GM23248 (cell line): ENCODE measurements around the gene TIFAB. TPM values are rescaled to one million over a fixed set of nuclear protein-coding genes. Genes with fewer than 3 reads are reported as not detected.

Source experiments
- DNase-seq: peaks from one replicate; pipeline ENCODE4 v3.0.0-alpha.2; 2015
- H2AFZ ChIP-seq: fragments of 200-600 bp; sonication (generic); 2 replicates; pipeline ENCODE4 v1.6.1; 2016; ENCODE audit warnings: antibody characterized with exemption
- H3F3A ChIP-seq: fragments of 200-600 bp; sonication (generic); 2 replicates; pipeline ENCODE4 v1.6.1; 2016; ENCODE audit warnings: mild to moderate bottlenecking, antibody characterized with exemption, mixed run types; ENCODE audit not compliant: insufficient read depth
- H3K27ac ChIP-seq: fragments of 200-600 bp; sonication (generic); 2 replicates; pipeline ENCODE4 v1.5.1; 2016; ENCODE audit warnings: mild to moderate bottlenecking
- H3K27me3 ChIP-seq: fragments of 200-600 bp; sonication (generic); replicated peaks from 2 replicates; pipeline ENCODE4 v1.6.1; 2016; ENCODE audit warnings: mild to moderate bottlenecking; ENCODE audit not compliant: insufficient read depth
- H3K36me3 ChIP-seq: fragments of 200-600 bp; sonication (generic); 2 replicates; pipeline ENCODE4 v1.6.1; 2016; ENCODE audit warnings: low read depth, mild to moderate bottlenecking
- H3K4me1 ChIP-seq: fragments of 200-600 bp; sonication (generic); 2 replicates; pipeline ENCODE4 v1.6.1; 2016; ENCODE audit warnings: mild to moderate bottlenecking; ENCODE audit not compliant: insufficient read depth
- H3K4me2 ChIP-seq: fragments of 200-600 bp; sonication (generic); one replicate; pipeline ENCODE4 v1.6.1; 2016; ENCODE audit warnings: mild to moderate bottlenecking; ENCODE audit not compliant: unreplicated experiment
- H3K4me3 ChIP-seq: fragments of 200-600 bp; sonication (generic); 2 replicates; pipeline ENCODE4 v1.5.1; 2016; ENCODE audit warnings: mild to moderate bottlenecking
- H3K79me2 ChIP-seq: fragments of 200-600 bp; sonication (generic); 2 replicates; pipeline ENCODE4 v1.6.1; 2016; ENCODE audit warnings: mild to moderate bottlenecking; ENCODE audit not compliant: insufficient read depth
- H3K9ac ChIP-seq: fragments of 200-600 bp; sonication (generic); 2 replicates; pipeline ENCODE4 v1.6.1; 2016; ENCODE audit warnings: mild to moderate bottlenecking
- H3K9me2 ChIP-seq: fragments of 200-600 bp; sonication (generic); 2 replicates; pipeline ENCODE4 v1.6.1; 2016; ENCODE audit warnings: mixed run types, mild to moderate bottlenecking, moderate library complexity; ENCODE audit not compliant: insufficient read depth
- H3K9me3 ChIP-seq: fragments of 200-600 bp; sonication (generic); one replicate; pipeline ENCODE4 v1.6.1; 2017; ENCODE audit warnings: low read depth
- H4K20me1 ChIP-seq: fragments of 200-600 bp; sonication (generic); 2 replicates; pipeline ENCODE4 v1.6.0; 2016; ENCODE audit not compliant: insufficient read depth
- EZH2 ChIP-seq: fragments of 200-600 bp; sonication (generic); IDR thresholded peaks from 2 replicates; pipeline ENCODE4 v1.6.1; 2018; ENCODE audit warnings: antibody characterized with exemption, mild to moderate bottlenecking; ENCODE audit not compliant: insufficient read depth, poor library complexity, severe bottlenecking
- EZH2phosphoT487 ChIP-seq: fragments of 200-600 bp; sonication (generic); IDR thresholded peaks from 2 replicates; pipeline ENCODE4 v1.6.1; 2018; ENCODE audit warnings: antibody characterized with exemption, moderate library complexity, mild to moderate bottlenecking, low read depth; ENCODE audit not compliant: insufficient read depth
- WGBS, 2 experiments: methylation state at CpG; one replicate each; pipeline ENCODE4 v1.1.6; 2015 to 2017; ENCODE audit warnings: low lambda C conversion rate in 2 of 2, low coverage in 1 of 2; ENCODE audit errors: missing lambda C conversion rate in 2 of 2; 5-methylcytosine and 5-hydroxymethylcytosine counted together
- in situ Hi-C: fragments of 300-500 bp; cut with MboI; formaldehyde crosslinking; loops from 2 replicates; pipeline ENCODE4 v1.15.0; 2020
- polyA plus RNA-seq: library from polyadenylated mRNA; unstranded; fragments of >200 nt; fragmentation: Nextera tagmentation; extraction: Ambion mirVana; gene quantifications from 2 replicates; pipeline ENCODE4 v1.2.1, GENCODE V29; 2016
- total RNA-seq: library from RNA; depleted of rRNA; stranded (reverse); fragments of >200 nt; shearing (Covaris generic); gene quantifications from 2 replicates; pipeline ENCODE4 v1.2.3, GENCODE V29; 2014

Gene TIFAB
- total and polyA plus RNA-seq, 2 experiments from 2014 or later: not detected

DNA sequence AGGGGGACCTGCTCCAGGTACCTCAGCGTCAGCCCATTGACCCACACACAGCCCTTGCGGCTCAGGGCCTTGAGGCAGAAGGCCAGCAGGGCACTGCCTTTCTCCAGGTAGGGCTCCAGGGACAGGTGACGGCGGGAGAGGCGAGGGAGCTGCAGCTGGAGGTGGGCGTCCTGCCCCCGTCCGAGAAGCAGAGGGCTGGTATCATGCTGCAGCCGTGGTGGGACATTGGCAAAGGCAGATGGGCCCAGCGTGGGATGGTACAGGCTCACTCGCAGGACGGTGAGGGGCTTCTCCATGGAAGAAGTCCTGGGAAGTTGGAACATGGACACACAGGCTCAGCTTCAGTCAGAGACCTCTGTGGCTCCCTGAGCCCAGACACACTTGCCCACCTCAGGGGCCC is 2.5 kb downstream of the TIFAB start:
- no peak for DNase-seq
- no peaks in the 10 kb centered on the region for H3K9me2 ChIP-seq
- H2AFZ ChIP-seq: no peak overlapping the region
- H3K4me3 ChIP-seq: no peak overlapping the region
- H3K36me3 ChIP-seq: no peaks in the 10 kb centered on the region
- no peak overlapping the region for H3K9ac ChIP-seq
- 76 to 78% methylated on average over 12 of the region's 12 CpGs for WGBS, 2 experiments
- in situ Hi-C loops: no loop called here
- H3K27ac ChIP-seq: no peak overlapping the region
- H3K79me2 ChIP-seq: no peaks in the 10 kb centered on the region
- H3K4me1 ChIP-seq: no peaks in the 10 kb centered on the region
- no peaks in the 10 kb centered on the region for H3K27me3 ChIP-seq
- no peaks in the 10 kb centered on the region for H3K9me3 ChIP-seq
- H3K4me2 ChIP-seq: no peak overlapping the region
- TF ChIP-seq EZH2phosphoT487: no peak
- no peak for TF ChIP-seq EZH2
- H3F3A ChIP-seq: no peaks in the 10 kb centered on the region
- H4K20me1 ChIP-seq: no peaks in the 10 kb centered on the region

DNA sequence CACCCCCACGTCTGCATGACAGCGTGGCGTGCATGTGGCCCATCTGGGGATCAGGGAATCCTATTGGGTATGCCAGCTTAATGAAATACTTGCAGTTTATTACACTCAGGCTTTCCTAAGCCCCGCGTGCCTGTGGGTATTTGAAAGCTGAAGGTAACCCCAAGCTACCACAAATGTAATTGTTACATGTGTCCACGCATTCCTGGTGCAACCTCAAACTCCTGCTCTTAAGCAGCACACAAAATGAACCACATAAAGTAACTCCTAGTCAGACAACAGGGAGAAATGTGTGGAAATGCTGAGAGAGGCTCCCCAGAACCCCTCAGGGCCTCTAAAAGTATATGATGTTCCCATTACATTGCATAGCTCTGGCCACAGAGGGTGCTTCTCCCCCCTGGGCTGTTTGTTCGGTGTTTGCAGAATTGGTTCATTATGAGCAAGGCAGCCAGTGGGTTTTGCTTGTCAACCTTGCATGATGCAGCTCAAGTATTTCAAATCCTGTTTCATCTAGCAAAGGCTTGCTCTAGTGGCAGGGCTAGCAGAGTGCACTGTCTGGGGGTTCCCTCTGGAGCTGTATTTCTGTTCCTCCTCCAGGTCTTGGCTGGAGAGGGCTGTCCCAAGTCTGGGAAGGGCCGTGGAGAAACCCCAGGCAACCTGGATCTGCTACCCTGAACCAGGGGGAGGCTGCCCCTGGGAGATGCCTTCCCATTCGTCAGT is 3.2 kb downstream of the TIFAB start:
- Histone ChIP-seq H3K9me2 (no peaks in the 10 kb centered on the region), H3K79me2 (no peaks in the 10 kb centered on the region), H3K4me3 (no peak overlapping the region), H3F3A (no peaks in the 10 kb centered on the region), H3K4me1 (no peaks in the 10 kb centered on the region), H3K27ac (no peak overlapping the region), H4K20me1 (no peaks in the 10 kb centered on the region), H3K9ac (no peak overlapping the region), H3K27me3 (no peaks in the 10 kb centered on the region), H3K4me2 (no peak overlapping the region), H3K36me3 (no peaks in the 10 kb centered on the region), H3K9me3 (no peaks in the 10 kb centered on the region), H2AFZ (no peak overlapping the region)
- 64 to 66% methylated on average over 9 of the region's 9 CpGs for whole genome bisulfite sequencing, 2 experiments
- in situ Hi-C loops: no loop called here
- DNase-seq: no peak
- no peak for TF ChIP-seq EZH2phosphoT487
- no peak for TF ChIP-seq EZH2

DNA sequence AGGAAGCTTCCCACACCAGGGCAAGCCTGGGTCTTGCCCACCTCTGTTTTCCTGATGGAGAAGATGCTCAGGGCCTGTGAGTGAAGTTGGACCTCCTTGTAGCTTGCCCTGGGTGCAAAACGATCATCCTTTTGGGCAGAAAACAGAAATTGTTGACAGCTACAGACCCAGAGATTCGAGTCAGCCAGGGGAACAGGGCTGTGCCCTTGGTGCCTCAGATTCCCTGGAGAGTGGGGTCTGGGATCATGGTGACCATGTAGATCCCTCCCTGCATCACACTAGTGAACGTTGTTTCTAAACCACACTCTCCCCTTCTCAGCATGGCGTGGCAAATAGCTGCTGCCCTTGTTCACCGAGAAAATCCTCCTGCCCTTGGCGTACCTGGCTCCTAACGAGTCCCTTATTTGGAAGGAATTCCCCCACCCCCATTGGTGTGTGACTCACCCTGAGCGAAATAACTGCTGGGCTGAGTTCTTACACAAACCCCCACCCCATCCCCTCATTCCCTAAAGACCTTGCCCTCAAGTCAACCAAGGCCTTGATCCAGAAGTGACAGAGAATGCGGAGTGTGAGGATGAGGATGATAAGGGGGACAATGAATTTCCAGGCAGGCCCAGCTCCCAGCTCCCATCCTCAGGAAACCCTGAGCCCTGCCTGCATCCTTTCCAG is 3.9 kb downstream of the TIFAB start:
- WGBS, 2 experiments: 68 to 70% methylated on average over 9 of the region's 9 CpGs
- H3K9me2 ChIP-seq: no peaks in the 10 kb centered on the region
- no peaks in the 10 kb centered on the region for H3K4me1 ChIP-seq
- no peak overlapping the region for H2AFZ ChIP-seq
- H4K20me1 ChIP-seq: no peaks in the 10 kb centered on the region
- in situ Hi-C loops: no loop called here
- no peaks in the 10 kb centered on the region for H3K9me3 ChIP-seq
- no peaks in the 10 kb centered on the region for H3K36me3 ChIP-seq
- DNase-seq: no peak
- TF ChIP-seq EZH2: no peak
- no peak for TF ChIP-seq EZH2phosphoT487
- no peak overlapping the region for H3K9ac ChIP-seq
- H3K4me2 ChIP-seq: no peak overlapping the region
- no peak overlapping the region for H3K4me3 ChIP-seq
- H3K27ac ChIP-seq: no peak overlapping the region
- H3F3A ChIP-seq: no peaks in the 10 kb centered on the region
- no peaks in the 10 kb centered on the region for H3K27me3 ChIP-seq
- H3K79me2 ChIP-seq: no peaks in the 10 kb centered on the region

DNA sequence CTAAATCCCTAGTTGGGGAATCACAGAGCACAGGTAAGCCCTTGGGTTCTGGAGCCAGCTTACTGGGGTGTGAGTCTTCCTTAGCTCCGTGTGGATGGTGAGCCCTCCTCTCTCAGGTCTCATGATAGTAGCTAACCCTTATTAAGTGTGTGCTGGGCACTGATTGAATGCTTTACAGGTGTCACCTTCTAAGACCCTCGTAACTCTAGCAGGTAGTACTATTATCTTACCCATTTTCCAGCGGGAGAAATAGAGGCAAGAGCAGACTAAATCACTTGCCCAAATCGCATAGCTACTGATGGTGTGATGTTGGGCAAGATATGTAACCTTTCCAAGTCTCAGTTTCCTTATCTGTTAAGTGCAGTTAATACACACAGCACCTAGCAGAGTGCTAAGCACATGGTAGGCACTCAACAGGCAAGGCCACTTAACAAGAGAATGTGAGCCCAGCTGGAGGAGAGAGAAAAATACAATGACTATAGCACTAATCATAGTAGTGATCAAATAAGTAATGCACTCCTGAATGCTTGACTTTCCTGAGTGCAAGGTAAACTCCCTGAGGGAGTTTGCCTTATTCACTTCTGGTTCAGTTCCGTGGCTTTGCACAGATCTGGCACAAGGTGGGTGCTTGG is 4.7 kb downstream of the TIFAB start, which contains the start of gene DCANP1:
DCANP1 (minus strand) TSS at position 51 of the 632 bp plus-strand sequence. CDS start 240 bp downstream, outside the sequence.
- Histone ChIP-seq H3K79me2 (no peaks in the 10 kb centered on the region), H3K4me3 (no peak within 1 kb of the TSS), H3K4me2 (no peak within 1 kb of the TSS), H3K27me3 (no peaks in the 10 kb centered on the region), H3F3A (no peaks in the 10 kb centered on the region), H3K9me2 (no peaks in the 10 kb centered on the region), H3K4me1 (no peaks in the 10 kb centered on the region), H3K27ac (no peak within 1 kb of the TSS), H3K9me3 (no peaks in the 10 kb centered on the region), H4K20me1 (no peaks in the 10 kb centered on the region), H2AFZ (no peak within 1 kb of the TSS), H3K36me3 (no peaks in the 10 kb centered on the region), H3K9ac (no peak within 1 kb of the TSS)
- WGBS, 2 experiments: 77 to 85% methylated on average over 5 of the region's 5 CpGs
- DNase-seq: no peak
- in situ Hi-C loops: no loop called here
- TF ChIP-seq EZH2phosphoT487: no peak
- TF ChIP-seq EZH2: no peak
